ENCODE results near the gene SPAG5. TPM values are rescaled to one million over a fixed set of nuclear protein-coding genes. Genes with fewer than 3 reads are reported as not detected.
A peak's percentile ranks its signal among the peaks of the same experiment; 100 is the strongest.

The SPAG5 gene
- total and polyA plus RNA-seq, 2 experiments from 2014 or later, result 99.6 to 104 TPM

DNA sequence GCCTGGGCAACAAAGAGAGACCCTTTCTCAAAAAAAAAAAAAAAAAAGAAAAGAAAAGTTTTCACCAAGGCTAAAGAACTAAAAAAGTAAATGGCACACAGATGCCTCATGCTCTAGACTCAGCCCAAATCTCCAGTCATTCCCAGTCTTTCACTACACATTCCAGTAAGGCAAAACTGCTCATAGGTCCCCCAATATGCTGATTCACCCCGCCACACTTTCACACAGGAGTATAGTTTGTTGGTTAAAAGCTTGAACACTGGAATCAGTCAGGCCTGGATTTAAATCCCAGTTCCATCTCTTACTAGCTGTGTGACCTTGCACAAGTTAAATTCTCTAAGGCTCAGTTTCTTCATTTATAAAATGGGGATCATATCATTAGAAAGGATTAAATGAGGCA lies 29.4 kb downstream of the SPAG5 start:
- H3K4me1 Mint-ChIP-seq, result peaks cover 20% of the 10 kb centered on the region
- no peaks in the 10 kb centered on the region for H3K9me2 ChIP-seq (ENCODE audit: insufficient read depth)

More for the DNA sequence above, 29.4 kb downstream of the SPAG5 start:
- Histone ChIP-seq H4K20me1 (replicated peaks; ENCODE audit: insufficient read depth) (peaks cover 8% of the 10 kb centered on the region), H3K27ac (ENCODE audit: low read depth) (no peak overlapping the region), H3K4me1 (ENCODE audit: insufficient read depth) (peaks cover 18% of the 10 kb centered on the region), H3K79me2 (replicated peaks; ENCODE audit: insufficient read depth) (peaks cover 43% of the 10 kb centered on the region), H3K36me3 (ENCODE audit: insufficient read depth) (no peaks in the 10 kb centered on the region; the same call in 1 of the 2 replicates), H3K4me3 (peak overlapping the region; percentile 95), H2AFZ (no peak overlapping the region), H3K27me3 (ENCODE audit: insufficient read depth) (peaks cover 4% of the 10 kb centered on the region; the same call in 1 of the 2 replicates), H3K4me2 (peak overlapping the region; percentile 97), H3F3A (replicated peaks; ENCODE audit: low read depth) (peaks cover 4% of the 10 kb centered on the region; the same call in 1 of the 2 replicates)
- TF ChIP-seq STAT1 (IDR thresholded peaks at IDR 0.05; ENCODE audit: unreplicated experiment), result no peak
- no peak for TF ChIP-seq ZNF114 (CRISPR knock-in tag; IDR thresholded peaks at IDR 0.05)
- TF ChIP-seq, protein P1, sequence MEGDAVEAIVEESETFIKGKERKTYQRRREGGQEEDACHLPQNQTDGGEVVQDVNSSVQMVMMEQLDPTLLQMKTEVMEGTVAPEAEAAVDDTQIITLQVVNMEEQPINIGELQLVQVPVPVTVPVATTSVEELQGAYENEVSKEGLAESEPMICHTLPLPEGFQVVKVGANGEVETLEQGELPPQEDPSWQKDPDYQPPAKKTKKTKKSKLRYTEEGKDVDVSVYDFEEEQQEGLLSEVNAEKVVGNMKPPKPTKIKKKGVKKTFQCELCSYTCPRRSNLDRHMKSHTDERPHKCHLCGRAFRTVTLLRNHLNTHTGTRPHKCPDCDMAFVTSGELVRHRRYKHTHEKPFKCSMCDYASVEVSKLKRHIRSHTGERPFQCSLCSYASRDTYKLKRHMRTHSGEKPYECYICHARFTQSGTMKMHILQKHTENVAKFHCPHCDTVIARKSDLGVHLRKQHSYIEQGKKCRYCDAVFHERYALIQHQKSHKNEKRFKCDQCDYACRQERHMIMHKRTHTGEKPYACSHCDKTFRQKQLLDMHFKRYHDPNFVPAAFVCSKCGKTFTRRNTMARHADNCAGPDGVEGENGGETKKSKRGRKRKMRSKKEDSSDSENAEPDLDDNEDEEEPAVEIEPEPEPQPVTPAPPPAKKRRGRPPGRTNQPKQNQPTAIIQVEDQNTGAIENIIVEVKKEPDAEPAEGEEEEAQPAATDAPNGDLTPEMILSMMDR (conservative IDR thresholded peaks at IDR 0.05; ENCODE audit: low read depth in 2 of 2), result no peak
- no peak for TF ChIP-seq CREB1 (CRISPR knock-in tag; IDR thresholded peaks at IDR 0.05; ENCODE audit: low read depth)
- TF ChIP-seq, protein P2, sequence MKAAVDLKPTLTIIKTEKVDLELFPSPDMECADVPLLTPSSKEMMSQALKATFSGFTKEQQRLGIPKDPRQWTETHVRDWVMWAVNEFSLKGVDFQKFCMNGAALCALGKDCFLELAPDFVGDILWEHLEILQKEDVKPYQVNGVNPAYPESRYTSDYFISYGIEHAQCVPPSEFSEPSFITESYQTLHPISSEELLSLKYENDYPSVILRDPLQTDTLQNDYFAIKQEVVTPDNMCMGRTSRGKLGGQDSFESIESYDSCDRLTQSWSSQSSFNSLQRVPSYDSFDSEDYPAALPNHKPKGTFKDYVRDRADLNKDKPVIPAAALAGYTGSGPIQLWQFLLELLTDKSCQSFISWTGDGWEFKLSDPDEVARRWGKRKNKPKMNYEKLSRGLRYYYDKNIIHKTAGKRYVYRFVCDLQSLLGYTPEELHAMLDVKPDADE (IDR thresholded peaks at IDR 0.05), result no peak
- no peak for TF ChIP-seq POLR2AphosphoS5 (IDR thresholded peaks at IDR 0.05; ENCODE audit: low read depth)
- TF ChIP-seq, protein P3, sequence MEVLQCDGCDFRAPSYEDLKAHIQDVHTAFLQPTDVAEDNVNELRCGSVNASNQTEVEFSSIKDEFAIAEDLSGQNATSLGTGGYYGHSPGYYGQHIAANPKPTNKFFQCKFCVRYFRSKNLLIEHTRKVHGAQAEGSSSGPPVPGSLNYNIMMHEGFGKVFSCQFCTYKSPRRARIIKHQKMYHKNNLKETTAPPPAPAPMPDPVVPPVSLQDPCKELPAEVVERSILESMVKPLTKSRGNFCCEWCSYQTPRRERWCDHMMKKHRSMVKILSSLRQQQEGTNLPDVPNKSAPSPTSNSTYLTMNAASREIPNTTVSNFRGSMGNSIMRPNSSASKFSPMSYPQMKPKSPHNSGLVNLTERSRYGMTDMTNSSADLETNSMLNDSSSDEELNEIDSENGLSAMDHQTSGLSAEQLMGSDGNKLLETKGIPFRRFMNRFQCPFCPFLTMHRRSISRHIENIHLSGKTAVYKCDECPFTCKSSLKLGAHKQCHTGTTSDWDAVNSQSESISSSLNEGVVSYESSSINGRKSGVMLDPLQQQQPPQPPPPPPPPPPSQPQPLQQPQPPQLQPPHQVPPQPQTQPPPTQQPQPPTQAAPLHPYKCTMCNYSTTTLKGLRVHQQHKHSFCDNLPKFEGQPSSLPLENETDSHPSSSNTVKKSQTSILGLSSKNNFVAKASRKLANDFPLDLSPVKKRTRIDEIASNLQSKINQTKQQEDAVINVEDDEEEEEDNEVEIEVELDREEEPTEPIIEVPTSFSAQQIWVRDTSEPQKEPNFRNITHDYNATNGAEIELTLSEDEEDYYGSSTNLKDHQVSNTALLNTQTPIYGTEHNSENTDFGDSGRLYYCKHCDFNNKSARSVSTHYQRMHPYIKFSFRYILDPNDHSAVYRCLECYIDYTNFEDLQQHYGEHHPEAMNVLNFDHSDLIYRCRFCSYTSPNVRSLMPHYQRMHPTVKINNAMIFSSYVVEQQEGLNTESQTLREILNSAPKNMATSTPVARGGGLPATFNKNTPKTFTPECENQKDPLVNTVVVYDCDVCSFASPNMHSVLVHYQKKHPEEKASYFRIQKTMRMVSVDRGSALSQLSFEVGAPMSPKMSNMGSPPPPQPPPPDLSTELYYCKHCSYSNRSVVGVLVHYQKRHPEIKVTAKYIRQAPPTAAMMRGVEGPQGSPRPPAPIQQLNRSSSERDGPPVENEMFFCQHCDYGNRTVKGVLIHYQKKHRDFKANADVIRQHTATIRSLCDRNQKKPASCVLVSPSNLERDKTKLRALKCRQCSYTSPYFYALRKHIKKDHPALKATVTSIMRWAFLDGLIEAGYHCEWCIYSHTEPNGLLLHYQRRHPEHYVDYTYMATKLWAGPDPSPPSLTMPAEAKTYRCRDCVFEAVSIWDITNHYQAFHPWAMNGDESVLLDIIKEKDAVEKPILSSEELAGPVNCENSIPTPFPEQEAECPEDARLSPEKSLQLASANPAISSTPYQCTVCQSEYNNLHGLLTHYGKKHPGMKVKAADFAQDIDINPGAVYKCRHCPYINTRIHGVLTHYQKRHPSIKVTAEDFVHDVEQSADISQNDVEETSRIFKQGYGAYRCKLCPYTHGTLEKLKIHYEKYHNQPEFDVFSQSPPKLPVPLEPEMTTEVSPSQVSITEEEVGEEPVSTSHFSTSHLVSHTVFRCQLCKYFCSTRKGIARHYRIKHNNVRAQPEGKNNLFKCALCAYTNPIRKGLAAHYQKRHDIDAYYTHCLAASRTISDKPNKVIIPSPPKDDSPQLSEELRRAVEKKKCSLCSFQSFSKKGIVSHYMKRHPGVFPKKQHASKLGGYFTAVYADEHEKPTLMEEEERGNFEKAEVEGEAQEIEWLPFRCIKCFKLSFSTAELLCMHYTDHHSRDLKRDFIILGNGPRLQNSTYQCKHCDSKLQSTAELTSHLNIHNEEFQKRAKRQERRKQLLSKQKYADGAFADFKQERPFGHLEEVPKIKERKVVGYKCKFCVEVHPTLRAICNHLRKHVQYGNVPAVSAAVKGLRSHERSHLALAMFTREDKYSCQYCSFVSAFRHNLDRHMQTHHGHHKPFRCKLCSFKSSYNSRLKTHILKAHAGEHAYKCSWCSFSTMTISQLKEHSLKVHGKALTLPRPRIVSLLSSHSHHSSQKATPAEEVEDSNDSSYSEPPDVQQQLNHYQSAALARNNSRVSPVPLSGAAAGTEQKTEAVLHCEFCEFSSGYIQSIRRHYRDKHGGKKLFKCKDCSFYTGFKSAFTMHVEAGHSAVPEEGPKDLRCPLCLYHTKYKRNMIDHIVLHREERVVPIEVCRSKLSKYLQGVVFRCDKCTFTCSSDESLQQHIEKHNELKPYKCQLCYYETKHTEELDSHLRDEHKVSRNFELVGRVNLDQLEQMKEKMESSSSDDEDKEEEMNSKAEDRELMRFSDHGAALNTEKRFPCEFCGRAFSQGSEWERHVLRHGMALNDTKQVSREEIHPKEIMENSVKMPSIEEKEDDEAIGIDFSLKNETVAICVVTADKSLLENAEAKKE (CRISPR knock-in tag; IDR thresholded peaks at IDR 0.05), result no peak
- no peak for TF ChIP-seq JUNB (IDR thresholded peaks at IDR 0.05; ENCODE audit: unreplicated experiment)
- TF ChIP-seq NANOG (IDR thresholded peaks at IDR 0.05; ENCODE audit: borderline replicate concordance), result no peak
- TF ChIP-seq REST (IDR thresholded peaks at IDR 0.05; ENCODE audit: unreplicated experiment), result no peak
- no peak for TF ChIP-seq EZH2phosphoT487 (IDR thresholded peaks at IDR 0.05; ENCODE audit: unreplicated experiment)
- TF ChIP-seq EZH2 (IDR thresholded peaks at IDR 0.05; ENCODE audit: low read depth, unreplicated experiment), result no peak
- no peak for TF ChIP-seq ZNF331 (CRISPR knock-in tag; IDR thresholded peaks at IDR 0.05; ENCODE audit: low read depth)
- DNase-seq (ENCODE audit: low spot score) (no peak), ATAC-seq (no peak)
- Mint-ChIP-seq H3K4me3 (no peak overlapping the region), H3K9me3 (no peaks in the 10 kb centered on the region), H3K36me3 (ENCODE audit: low read depth) (peaks cover 8% of the 10 kb centered on the region; the same call in 1 of the 3 replicates), H3K27ac (no peak overlapping the region), H3K27me3 (ENCODE audit: insufficient read depth, low read depth, poor library complexity) (peaks cover 10% of the 10 kb centered on the region)

Data from GM23338 (cell line).